Heart left ventricle (tissue), 16 donors: ENCODE measurements around the gene CCNJ. TPM values are rescaled to one million over a fixed set of nuclear protein-coding genes. Genes with fewer than 3 reads are reported as not detected.

ENCODE experiments used
- ATAC-seq, 4 donors: fragments of 200-7000 bp; cut with Tn5 transposase; one replicate each; pipeline ENCODE4 v1.9.1; 2020 to 2022; ENCODE audit warnings: moderate library complexity in 4 of 4, mild to moderate bottlenecking in 3 of 4, moderate number of reproducible peaks in 1 of 4
- DNase-seq, 5 donors: peaks; one replicate each; pipeline ENCODE4 v3.0.0-alpha.2; 2020
- H3K27ac ChIP-seq, 12 donors: fragments of 200-600 bp; sonication (generic) in 4 of 12; one replicate each; pipeline versions ENCODE4 v1.5.0 to v1.8.0; 2016 to 2022; ENCODE audit warnings: mild to moderate bottlenecking in 2 of 12
- H3K27me3 ChIP-seq, 9 donors: fragments of 200-600 bp; sonication (generic) in 2 of 9; one replicate each; pipeline versions ENCODE4 v1.5.1 to v1.8.0; 2016 to 2022; ENCODE audit warnings: mild to moderate bottlenecking in 3 of 9
- H3K36me3 ChIP-seq, 9 donors: fragments of 200-600 bp; sonication (generic) in 2 of 9; one replicate each; pipeline versions ENCODE4 v1.5.0 to v1.8.0; 2018 to 2022; ENCODE audit warnings: mild to moderate bottlenecking in 2 of 9
- H3K4me1 ChIP-seq, 12 donors: fragments of 200-600 bp; sonication (generic) in 4 of 12; one replicate each; pipeline versions ENCODE4 v1.5.0 to v1.8.0; 2016 to 2022; ENCODE audit warnings: mild to moderate bottlenecking in 3 of 12
- H3K4me3 ChIP-seq, 12 donors: fragments of 200-600 bp; sonication (generic) in 4 of 12; one replicate each; pipeline versions ENCODE4 v1.5.0 to v1.8.0; 2017 to 2022; ENCODE audit warnings: mild to moderate bottlenecking in 9 of 12, moderate library complexity in 4 of 12
- H3K9me3 ChIP-seq, 12 donors: fragments of 200-600 bp; sonication (generic) in 4 of 12; one replicate each; pipeline versions ENCODE4 v1.5.0 to v1.8.0; 2016 to 2022; ENCODE audit warnings: mild to moderate bottlenecking in 1 of 12
- POLR2A ChIP-seq, 2 donors: fragments of 450-650 bp; IDR thresholded peaks; one replicate each; pipeline ENCODE4 v1.6.1; 2017; ENCODE audit warnings: antibody characterized with exemption in 2 of 2, mild to moderate bottlenecking in 2 of 2, moderate library complexity in 2 of 2
- WGBS, 4 donors: extraction: QIAGEN DNeasy Blood & Tissue Kit in 2 of 4; methylation state at CpG; one replicate each; pipeline versions ENCODE4 v1.1.5 to v1.1.7; 2013 to 2018; 5-methylcytosine and 5-hydroxymethylcytosine counted together
- intact Hi-C, 10 donors: fragments of 100-400 bp; cut with DNase I; formaldehyde crosslinking; loops; one replicate each; pipeline versions ENCODE4 v1.11.1 to v1.14.2; 2022
- polyA plus RNA-seq, 2 donors: library from polyadenylated mRNA; stranded (reverse); fragments of 200-250 nt; gene quantifications; one replicate each; pipeline ENCODE4 v1.2.3, GENCODE V29; 2013
- total RNA-seq, 9 donors: library from RNA; depleted of rRNA in 2 of 9; stranded (reverse); fragments of >200 nt in 2 of 9; fragmentation: NEBNext Ultra II Directional in 3 of 9; extraction: Animal tissue kit (Norgen Biotek cat#: 25700) in 3 of 9; gene quantifications; one replicate each; pipeline versions ENCODE4 v1.1.0 to v1.2.4, GENCODE V29; 2016 to 2023
- TF ChIP-seq, protein P1 (sequence below), 12 donors: fragments of 200-600 bp; sonication (generic) in 4 of 12; IDR thresholded peaks; one replicate each; pipeline versions ENCODE4 v1.5.0 to v1.8.0; 2018 to 2022; ENCODE audit warnings: antibody characterized with exemption in 12 of 12, mild to moderate bottlenecking in 5 of 12
- donor health status: ischemic (EF 13 %, LVEDD 7.1; RV severe dilation, severe dysfunction).
- donor health status: healthy with polysubstance abuse.
- donor health status: DM: no; HTN: yes; CAD: no.
- donor health status: DM: no; HTN: no; CAD: no.
- donor health status: ischemic (EF 25% LVEDD 6.9; RV normal size, moderate dysfunction).
- donor health status: ischemic (EF 25% LVEDD 5.7; RV mildly dilated, moderate dysfunction).
- donor health status: healthy.
- donor health status: DM: yes; HTN: yes; CAD: no.
- donor health status: ischemic (EF 35%, LVEDD 5.7; RV mildly dilated, moderate dysfunction).
- donor health status: nonischemic (EF 11% LVEDD 7.7; RV severe dilation, severe dysfunction).
- donor health status: DM: yes; HTN: yes; CAD: no.
- donor health status: PGD.
- donor health status: ischemic (EF 29% LVEDD 5.4; RV normal size, mild dysfunction).
- donor health status: nonischemic (EF 23%, LVEDD 6.1; RV moderate dilation, normal function).

CCNJ gene
- total and polyA plus RNA-seq, 11 donors, result 1.3 to 4.0 (median 2.7) TPM

DNA sequence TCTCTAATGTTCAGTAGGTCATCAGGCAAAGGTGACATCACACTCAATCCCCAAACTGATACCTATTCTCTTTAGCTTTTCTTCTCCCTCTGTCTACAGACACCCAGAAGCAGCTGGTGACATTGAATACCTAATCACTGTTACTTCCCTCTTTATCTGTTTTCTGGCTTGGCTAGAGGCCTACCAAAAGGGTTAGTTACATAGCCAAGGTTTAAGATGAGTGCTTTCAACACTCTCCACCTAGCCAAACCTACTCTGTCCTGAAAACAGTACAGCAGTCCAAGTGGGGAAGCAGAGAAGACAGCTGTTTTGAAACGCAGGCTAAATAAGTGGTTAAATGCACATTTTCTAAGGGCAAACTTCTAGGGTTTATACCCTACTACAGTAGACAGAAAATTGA is 39.4 kb downstream of the CCNJ start:
- no peak for DNase-seq
- Histone ChIP-seq H3K36me3 (peaks cover 0 to 13% (median 0%) of the 10 kb centered on the region in 9 donors), H3K27me3 (no peaks in the 10 kb centered on the region), H3K9me3 (no peaks in the 10 kb centered on the region), H3K4me3 (no peak overlapping the region), H3K4me1 (peaks cover 0 to 10% (median 0%) of the 10 kb centered on the region in 12 donors), H3K27ac (no peak overlapping the region)
- WGBS, 4 donors, result 37 to 53% (median 45%) methylated on average over 1 of the region's 1 CpG
- peak; percentile 80 to 86 (median 82) for ATAC-seq
- TF ChIP-seq, protein P1, sequence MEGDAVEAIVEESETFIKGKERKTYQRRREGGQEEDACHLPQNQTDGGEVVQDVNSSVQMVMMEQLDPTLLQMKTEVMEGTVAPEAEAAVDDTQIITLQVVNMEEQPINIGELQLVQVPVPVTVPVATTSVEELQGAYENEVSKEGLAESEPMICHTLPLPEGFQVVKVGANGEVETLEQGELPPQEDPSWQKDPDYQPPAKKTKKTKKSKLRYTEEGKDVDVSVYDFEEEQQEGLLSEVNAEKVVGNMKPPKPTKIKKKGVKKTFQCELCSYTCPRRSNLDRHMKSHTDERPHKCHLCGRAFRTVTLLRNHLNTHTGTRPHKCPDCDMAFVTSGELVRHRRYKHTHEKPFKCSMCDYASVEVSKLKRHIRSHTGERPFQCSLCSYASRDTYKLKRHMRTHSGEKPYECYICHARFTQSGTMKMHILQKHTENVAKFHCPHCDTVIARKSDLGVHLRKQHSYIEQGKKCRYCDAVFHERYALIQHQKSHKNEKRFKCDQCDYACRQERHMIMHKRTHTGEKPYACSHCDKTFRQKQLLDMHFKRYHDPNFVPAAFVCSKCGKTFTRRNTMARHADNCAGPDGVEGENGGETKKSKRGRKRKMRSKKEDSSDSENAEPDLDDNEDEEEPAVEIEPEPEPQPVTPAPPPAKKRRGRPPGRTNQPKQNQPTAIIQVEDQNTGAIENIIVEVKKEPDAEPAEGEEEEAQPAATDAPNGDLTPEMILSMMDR (IDR thresholded peaks at IDR 0.05), result no peak
- no peak for TF ChIP-seq POLR2A (IDR thresholded peaks at IDR 0.05)
- intact Hi-C loops, result loop anchor here in 1 of 10 donors (1.0 kb wide), 1 partner anchor 34 kb away; no protein-coding TSS in a partner anchor

DNA sequence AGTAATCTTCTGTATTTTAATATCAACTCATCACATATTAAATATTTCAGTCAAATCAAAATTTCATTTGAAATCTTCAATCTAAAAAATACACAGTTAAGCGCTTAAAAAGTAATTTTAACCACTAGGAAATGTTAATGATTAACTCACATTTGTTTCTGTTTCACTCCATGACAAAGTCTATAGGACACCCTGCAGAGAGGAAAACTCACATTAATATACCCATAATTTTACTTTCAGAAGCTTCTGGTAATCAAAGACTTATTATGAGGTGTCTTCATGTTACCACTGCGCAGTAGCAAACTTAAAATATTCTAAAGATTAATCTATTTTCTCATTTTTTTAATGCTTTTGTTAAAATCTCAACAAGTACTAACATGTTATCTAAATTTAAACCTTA is 45.7 kb downstream of the CCNJ start:
- peak overlapping the region in 8 of 12 donors; percentile 87 to 99 (median 92) for H3K27ac ChIP-seq
- 88 to 96% (median 93%) methylated on average over 2 of the region's 2 CpGs for WGBS, 4 donors
- H3K4me3 ChIP-seq, result peak overlapping the region; percentile 56 to 90 (median 80)
- TF ChIP-seq POLR2A (IDR thresholded peaks at IDR 0.05), result no peak
- TF ChIP-seq, protein P1 (IDR thresholded peaks at IDR 0.05), result no peak
- H3K4me1 ChIP-seq, result peaks cover 0 to 15% (median 1%) of the 10 kb centered on the region in 12 donors
- peaks cover 0 to 7% (median 0%) of the 10 kb centered on the region in 12 donors for H3K9me3 ChIP-seq
- no peak for ATAC-seq
- peaks cover 2 to 31% (median 17%) of the 10 kb centered on the region in 9 donors for H3K27me3 ChIP-seq
- H3K36me3 ChIP-seq, result peaks cover 0 to 6% (median 0%) of the 10 kb centered on the region in 9 donors
- no peak for DNase-seq
- intact Hi-C loops, result loop anchor here in 4 of 10 donors (1.0 to 5.0 kb wide), 3 partner anchors 42 to 46 kb away; partner anchors contain the start of gene CCNJ (in 2 of the 4)

DNA sequence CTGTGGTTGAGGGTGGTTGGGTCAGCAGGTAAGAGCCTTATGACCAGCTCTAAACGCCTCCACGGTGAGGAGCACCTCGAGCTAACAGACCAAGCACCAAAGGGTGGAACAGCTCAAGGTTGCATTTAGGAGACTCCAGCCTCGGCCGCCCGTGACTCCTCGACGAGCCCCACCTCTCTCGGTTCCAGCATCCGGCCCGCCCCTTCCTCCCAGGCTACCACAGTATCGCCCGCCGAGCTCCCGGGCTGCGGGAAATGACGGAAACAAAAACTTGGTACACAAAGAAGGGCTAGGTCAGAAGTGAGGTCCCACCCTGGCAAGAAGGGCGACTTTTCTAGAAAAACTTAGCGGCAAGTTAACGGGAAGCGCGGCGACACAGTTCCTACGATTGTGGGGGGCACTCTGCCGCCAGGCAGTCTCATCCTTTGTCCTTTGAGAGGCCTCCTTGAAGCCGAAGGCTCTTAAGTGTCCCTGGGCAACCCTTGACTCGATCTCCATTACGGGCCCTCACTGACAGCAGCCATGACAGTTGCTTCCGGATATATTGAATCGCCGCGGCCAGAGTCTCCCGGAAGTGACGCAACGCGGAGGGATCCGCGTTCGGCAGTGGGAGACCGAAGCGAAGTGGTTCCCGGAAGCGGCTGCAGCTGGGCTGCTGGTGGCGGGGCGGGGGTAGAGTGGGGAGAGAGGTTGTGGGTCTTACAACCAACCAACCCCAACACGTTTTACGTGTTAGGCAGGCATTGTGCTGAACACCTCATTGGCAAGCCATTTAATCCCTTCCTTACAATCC is 46.5 kb downstream of the CCNJ start:
- ATAC-seq, result peak; percentile 97 to 99 (median 98)
- Histone ChIP-seq H3K9me3 (peaks cover 0 to 7% (median 0%) of the 10 kb centered on the region in 12 donors), H3K4me1 (peaks cover 0 to 15% (median 1%) of the 10 kb centered on the region in 12 donors), H3K4me3 (peak overlapping the region; percentile 56 to 90 (median 80)), H3K27me3 (peaks cover 2 to 38% (median 23%) of the 10 kb centered on the region in 9 donors), H3K36me3 (peaks cover 0 to 4% (median 0%) of the 10 kb centered on the region in 9 donors), H3K27ac (peak overlapping the region; percentile 87 to 99 (median 93))
- TF ChIP-seq, protein P1 (IDR thresholded peaks at IDR 0.05), result no peak
- peak in 1 of 2 donors; percentile 39 for TF ChIP-seq POLR2A (IDR thresholded peaks at IDR 0.05)
- intact Hi-C loops, result loop anchor here (1.0 to 5.0 kb wide), 9 partner anchors 37 to 47 kb away; partner anchors contain the start of genes ZNF518A (in 6 of the 10) and CCNJ (in 3 of the 10)
- WGBS, 4 donors, result 1 to 5% (median 4%) methylated on average over 40 to 47 of the region's 47 CpGs
- DNase-seq, result peak; percentile 94 to 97 (median 96)

DNA sequence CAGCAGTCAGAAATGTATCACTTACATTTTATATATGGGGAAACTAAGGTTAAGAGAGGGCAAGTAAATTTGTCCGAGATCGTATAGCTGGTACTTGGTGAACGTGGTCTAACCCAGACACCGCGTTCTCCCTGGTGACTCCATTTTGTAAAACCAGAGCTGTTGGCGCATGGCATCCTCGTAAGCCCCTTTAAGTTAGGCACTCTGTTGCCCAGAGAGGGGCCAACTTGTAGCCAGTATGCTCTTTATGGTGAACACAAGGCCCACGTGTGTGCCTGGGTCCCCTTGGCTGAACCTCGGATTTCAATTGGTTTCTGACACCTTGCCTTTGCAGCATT is 47.0 kb downstream of the CCNJ start:
- Histone ChIP-seq H3K27ac (peak overlapping the region; percentile 87 to 99 (median 93)), H3K4me3 (peak overlapping the region; percentile 56 to 90 (median 80)), H3K9me3 (peaks cover 0 to 7% (median 0%) of the 10 kb centered on the region in 12 donors), H3K36me3 (peaks cover 0 to 4% (median 0%) of the 10 kb centered on the region in 9 donors), H3K27me3 (peaks cover 2 to 44% (median 29%) of the 10 kb centered on the region in 9 donors), H3K4me1 (peaks cover 0 to 15% (median 1%) of the 10 kb centered on the region in 12 donors)
- WGBS, 4 donors, result 67 to 87% (median 80%) methylated on average over 3 to 9 of the region's 9 CpGs
- TF ChIP-seq, protein P1 (IDR thresholded peaks at IDR 0.05), result no peak
- no peak for TF ChIP-seq POLR2A (IDR thresholded peaks at IDR 0.05)
- intact Hi-C loops, result loop anchor here (1.0 to 5.0 kb wide), 6 partner anchors 37 to 47 kb away; partner anchors contain the start of genes ZNF518A (in 6 of the 10) and CCNJ (in 1 of the 10)
- DNase-seq, result no peak
- ATAC-seq, result no peak
